NCI-H524 (cell line): Measurements from ENCODE around the gene TPRX1.
"Not testable (repeated sequence)": the region's sequence is repeated elsewhere in the genome, so short reads cannot be mapped to it uniquely, and the experiment has no call there.

ENCODE experiments used
- DNase-seq, 2 experiments: peaks; one replicate each; lab custom pipeline; 2025; lab: John Stamatoyannopoulos, UW

The TPRX1 gene, protein sequence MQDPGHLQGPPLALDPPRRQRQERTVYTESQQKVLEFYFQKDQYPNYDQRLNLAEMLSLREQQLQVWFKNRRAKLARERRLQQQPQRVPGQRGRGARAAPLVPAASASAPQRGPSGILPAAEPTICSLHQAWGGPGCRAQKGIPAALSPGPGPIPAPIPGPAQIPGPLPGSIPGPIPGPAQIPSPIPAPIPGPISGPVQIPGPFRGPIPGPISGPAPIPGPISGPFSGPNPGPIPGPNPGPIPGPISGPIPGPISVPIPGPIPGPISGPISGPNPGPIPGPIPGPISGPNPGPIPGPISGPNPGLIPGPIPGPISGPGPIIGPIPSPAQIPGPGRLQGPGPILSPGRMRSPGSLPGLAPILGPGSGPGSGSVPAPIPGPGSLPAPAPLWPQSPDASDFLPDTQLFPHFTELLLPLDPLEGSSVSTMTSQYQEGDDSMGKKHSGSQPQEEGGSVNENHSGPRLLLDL

GRCh38 chr19:47804451-47804850 is at the start of gene TPRX1:
TSS of gene TPRX1 (minus strand) at chr19:47804551. CDS start at chr19:47804539, 12 bp downstream.
- DNase-seq = not testable (repeated sequence)

GRCh38 chr19:47853003-47853402 is 48.7 kb upstream of the TPRX1 start:
- DNase-seq = no peak

DNA sequence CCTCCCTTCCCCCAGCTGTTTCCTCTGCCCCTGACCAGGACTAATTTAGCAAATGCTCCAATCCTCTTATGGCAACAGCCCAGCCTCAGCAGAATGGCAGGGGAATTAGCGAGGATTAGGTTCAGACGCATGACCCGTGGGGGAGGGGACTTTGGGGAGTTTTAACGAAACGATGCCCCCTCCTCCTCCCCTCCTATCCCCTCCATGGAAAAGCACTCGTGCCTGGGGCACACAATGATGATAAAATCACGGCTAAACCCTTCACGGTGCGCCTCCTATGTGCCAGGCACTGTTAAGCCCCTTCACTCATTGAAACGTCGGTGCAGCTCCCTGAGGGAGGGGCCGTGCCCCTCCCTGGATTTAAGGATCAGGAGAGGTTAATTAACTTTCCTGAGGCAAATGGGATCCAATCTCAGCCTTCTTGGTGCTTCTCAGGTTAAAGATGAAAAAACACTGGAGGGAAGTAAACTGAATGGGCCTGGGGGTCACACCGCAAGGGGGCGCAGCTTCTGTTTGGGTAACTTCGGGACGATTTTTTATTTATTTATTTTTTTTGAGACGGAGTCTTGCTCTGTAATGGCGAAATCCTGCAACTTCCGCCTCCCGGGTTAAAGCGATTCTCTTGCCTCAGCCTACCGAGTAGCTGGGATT is 44.6 kb upstream of the TPRX1 start:
- peak; percentile 99 for DNase-seq

GRCh38 chr19:47848425-47848822 is 44.1 kb upstream of the TPRX1 start:
- DNase-seq = no peak

- DNase-seq = peak in 1 of 2 experiments; percentile 25
Observed at GRCh38 chr19:47842941-47843340, 38.6 kb upstream of the TPRX1 start.

GRCh38 chr19:47839913-47840312 is 35.6 kb upstream of the TPRX1 start:
- DNase-seq = peak; percentile 45 to 78

DNA sequence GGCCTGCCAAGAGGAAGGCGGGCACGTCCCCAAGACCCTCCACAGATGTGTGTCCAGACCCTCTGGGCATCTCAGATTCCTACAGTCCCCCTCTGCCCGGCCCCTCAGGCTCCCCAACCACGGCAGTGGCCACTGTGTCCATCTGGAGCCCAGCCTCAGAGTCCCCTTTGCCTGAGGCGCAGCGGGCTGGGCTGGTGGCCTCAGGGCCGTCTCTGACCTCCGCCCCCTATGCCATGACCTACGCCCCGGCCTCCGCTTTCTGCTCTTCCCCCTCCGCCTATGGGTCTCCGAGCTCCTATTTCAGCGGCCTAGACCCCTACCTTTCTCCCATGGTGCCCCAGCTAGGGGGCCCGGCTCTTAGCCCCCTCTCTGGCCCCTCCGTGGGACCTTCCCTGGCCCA is 35.1 kb upstream of the TPRX1 start:
- DNase-seq = no peak

DNA sequence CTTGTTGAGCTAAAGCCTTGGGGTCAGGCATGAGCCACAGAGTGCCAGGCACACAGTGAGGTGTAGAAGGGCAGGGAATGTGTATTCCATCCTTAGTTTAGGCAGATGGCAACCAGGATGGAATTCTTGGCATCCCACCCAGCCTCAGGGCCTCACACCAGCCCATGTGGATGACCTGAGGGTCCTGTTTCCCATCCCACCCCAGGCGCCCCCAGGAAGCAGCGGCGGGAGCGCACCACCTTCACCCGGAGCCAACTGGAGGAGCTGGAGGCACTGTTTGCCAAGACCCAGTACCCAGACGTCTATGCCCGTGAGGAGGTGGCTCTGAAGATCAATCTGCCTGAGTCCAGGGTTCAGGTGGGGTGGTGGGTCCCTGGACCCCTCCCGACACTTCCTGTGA is 31.7 kb upstream of the TPRX1 start:
- DNase-seq = no peak

DNA sequence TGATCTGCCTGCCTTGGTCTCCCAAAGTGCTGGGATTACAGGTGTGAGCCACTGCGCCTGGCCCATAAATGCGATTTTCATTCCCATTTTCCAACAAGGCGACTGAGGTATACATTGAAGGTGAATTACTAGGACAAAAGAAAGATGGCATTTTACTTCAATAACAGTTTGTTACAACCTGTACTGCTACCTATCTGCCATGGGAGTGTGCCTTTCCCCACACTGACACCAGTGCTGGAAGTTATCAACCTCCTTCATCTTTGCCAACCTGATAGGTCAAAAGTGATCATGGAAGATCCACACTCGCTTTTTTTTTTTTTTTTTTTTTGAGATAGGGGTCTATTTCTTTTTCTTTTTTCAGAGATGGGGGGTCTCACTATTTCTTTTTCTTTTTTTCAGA is 28.4 kb upstream of the TPRX1 start:
- DNase-seq = peak; percentile 13 to 28

DNA sequence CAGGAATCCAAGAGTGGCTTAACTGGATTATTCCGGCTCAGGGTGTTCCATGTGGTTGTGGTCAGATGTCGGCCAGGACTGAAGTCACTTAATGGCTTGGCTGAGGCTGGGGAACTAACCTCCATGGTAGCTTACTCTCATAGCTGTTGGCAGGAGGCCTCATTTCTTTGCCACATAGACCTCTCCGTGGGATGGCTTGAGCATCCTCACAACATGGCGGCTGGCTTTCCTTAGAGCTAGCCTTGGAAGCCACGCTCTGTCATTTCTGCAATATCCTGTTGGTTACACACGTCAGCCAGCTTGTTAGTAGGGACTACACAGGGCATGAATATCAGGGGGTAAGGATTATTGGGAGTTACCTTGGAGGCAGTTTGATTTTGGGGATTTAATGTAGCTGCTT is 22.4 kb upstream of the TPRX1 start:
- DNase-seq = no peak

- DNase-seq = no peak
Observed at GRCh38 chr19:47824396-47824795, 20.0 kb upstream of the TPRX1 start.

GRCh38 chr19:47821460-47822020 is 17.2 kb upstream of the TPRX1 start, which contains the start of gene CRX:
TSS of gene CRX (plus strand) at chr19:47821937. CDS start at chr19:47834444, 12,507 bp downstream.
- DNase-seq = peak in 1 of 2 experiments; percentile 52

DNA sequence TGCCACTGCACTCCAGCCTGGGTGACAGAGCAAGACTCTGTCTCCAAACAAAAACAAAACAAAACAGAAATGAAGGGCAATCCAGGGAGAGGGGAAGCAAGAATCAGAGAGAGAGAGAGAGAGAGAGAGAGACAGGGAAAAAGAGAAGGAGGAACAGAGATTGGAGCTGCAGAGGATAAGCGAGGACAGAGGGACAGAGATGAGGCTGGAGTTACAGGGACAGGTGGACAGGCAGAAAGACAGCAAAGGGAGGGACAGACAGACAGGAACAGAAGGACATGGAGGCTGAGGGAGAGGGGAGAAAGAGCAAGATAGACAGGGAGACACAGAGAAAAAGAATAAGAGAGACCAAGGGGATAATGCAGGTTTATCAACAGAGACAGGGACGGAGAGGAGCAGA is 16.1 kb upstream of the TPRX1 start:
- DNase-seq = no peak

DNA sequence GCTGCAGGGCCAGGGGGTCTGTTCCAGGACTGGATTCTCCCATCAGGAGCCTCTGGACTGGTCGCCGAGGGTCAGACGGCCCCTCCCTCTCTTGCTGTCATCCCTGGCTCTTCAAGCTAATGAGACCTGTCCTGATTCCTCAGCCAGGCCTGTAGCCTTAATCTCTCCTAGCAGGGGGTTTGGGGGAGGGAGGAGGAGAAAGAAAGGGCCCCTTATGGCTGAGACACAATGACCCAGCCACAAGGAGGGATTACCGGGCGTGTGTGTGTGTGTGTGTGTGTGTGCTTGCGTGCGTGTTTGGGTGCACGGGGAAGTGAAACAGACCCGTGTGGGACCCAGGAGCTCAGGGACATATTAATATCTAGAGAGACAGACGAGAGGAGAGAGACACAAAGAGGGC is 15.5 kb upstream of the TPRX1 start:
- DNase-seq = peak; percentile 75 to 87

DNA sequence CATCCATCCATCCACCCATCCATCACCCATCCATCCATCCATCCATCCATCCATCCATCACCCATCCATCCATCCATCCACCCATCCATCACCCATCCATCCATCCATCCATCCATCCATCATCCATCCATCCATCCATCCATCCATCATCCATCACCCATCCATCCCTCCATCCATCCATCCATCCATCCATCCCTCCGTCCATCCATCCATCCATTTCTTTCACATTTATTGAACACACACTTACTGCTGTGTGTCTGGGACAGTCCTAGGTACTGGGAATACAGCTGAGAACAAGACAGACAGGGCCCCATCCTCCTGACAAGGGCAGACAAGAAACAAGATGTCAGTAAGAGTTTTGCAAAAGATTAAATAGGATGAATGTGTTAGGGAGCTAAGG is 13.9 kb upstream of the TPRX1 start:
- DNase-seq = not testable (repeated sequence)

DNA sequence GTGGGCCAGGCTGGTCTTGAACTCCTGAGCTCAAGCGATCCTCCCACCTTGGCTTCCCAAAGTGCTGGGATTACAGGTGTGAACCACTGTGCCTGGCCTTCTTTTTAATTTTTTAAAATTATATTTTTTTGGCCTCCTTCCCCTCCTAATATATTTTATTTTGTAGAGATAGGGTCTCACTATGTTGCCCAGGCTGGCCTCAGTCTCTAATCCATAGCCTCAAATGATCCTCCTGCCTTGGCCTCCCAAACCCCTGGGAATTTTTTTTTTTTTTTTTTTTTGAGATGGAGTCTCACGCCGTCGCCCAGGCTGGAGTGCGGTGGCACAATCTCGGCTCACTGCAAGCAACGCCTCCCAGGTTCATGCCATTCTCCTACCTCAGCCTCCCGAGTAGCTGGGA is 11.9 kb upstream of the TPRX1 start:
- DNase-seq = not testable (repeated sequence)

GRCh38 chr19:47813995-47814328 is 9.6 kb upstream of the TPRX1 start:
- DNase-seq = no peak

- DNase-seq = peak; percentile 66 to 82
Observed at GRCh38 chr19:47813304-47813994, 9.1 kb upstream of the TPRX1 start.

DNA sequence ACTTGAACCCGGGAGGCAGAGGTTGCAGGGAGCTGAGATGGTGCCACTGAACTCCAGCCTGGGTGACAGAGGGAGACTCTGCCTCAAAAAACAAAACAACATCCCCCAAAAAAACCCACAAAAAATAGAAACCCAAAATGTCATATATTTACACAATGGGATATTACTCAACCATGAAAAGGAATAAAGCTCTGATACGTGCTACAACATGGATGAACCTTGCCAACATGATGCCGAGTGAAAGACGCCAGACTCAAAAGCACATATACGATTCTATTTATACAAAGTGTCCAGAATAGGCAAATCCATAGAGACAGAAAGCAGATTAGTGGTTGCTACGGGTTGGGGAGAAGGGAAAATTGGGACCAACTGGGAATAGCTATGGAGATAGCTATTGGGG is 2.1 kb upstream of the TPRX1 start:
- DNase-seq = no peak

DNA sequence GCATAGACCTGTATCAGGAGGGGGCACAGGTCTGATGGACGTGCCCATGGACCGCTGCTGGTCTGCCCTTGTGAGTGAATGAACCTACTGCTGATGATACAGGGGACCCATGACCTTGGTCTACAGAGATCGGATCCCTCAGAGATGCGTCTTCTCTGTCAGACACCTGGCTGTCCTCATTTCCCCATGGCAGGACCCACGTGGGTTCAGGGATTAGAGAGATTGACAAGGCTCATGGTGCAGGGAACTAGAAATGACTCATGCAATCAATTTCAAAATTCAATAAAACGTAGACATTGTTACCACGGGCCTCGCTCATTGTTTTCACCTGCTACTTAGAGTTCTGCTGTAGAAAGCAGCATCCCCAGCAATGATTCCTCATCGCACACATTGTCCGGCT is 962 bp upstream of the TPRX1 start:
- DNase-seq = no peak

- DNase-seq = not testable (repeated sequence)
Observed at GRCh38 chr19:47803671-47804070, 680 bp downstream of the TPRX1 start.

GRCh38 chr19:47803148-47803547 is 1.2 kb downstream of the TPRX1 start:
- DNase-seq = not testable (repeated sequence)
